PC-9 (cell line): ENCODE results near the gene DNAH2. TPM values are rescaled to one million over a fixed set of nuclear protein-coding genes. Genes with fewer than 3 reads are reported as not detected.

Source experiments
- BruUV-seq: library from RNA; stranded (reverse); fragments of 400-500 nt; replicated peaks from 2 replicates; lab custom pipeline; 2021; lab: Mats Ljungman, UMichigan
- CTCF ChIA-PET: fragments of 300-600 bp; sonication (Branson Sonifier 250); formaldehyde crosslinking; loops from one replicate; lab custom pipeline; 2022; ENCODE audit warnings: antibody characterized with exemption; lab: Charles Lee
- POLR2A ChIA-PET: fragments of 300-600 bp; sonication (Branson Sonifier 250); formaldehyde crosslinking; loops from one replicate; lab custom pipeline; 2022; ENCODE audit warnings: antibody characterized with exemption; ENCODE audit not compliant: unreplicated experiment; lab: Charles Lee
- DNase-seq, 2 experiments: peaks; one replicate each; pipeline versions ENCODE4 v3.0.0 to v3.0.0-alpha.2; 2015 to 2022; ENCODE audit warnings: mixed read lengths in 1 of 2
- H2AFZ ChIP-seq: fragments of 200-600 bp; sonication (generic); 2 replicates; pipeline ENCODE4 v1.8.1; 2017; ENCODE audit warnings: antibody characterized with exemption
- H3F3A ChIP-seq: fragments of 200-600 bp; sonication (generic); 2 replicates; pipeline ENCODE4 v1.8.1; 2017; ENCODE audit warnings: antibody characterized with exemption, mild to moderate bottlenecking, low read depth; ENCODE audit not compliant: insufficient read depth
- H3K27ac ChIP-seq: fragments of 200-600 bp; sonication (generic); 2 replicates; pipeline ENCODE4 v1.6.1; 2016; ENCODE audit warnings: mixed run types
- H3K27me3 ChIP-seq: fragments of 200-600 bp; sonication (generic); 2 replicates; pipeline ENCODE4 v1.6.1; 2016; ENCODE audit warnings: low read depth, mixed run types; ENCODE audit not compliant: insufficient read depth
- H3K36me3 ChIP-seq: fragments of 200-600 bp; sonication (generic); 2 replicates; pipeline ENCODE4 v1.6.1; 2016; ENCODE audit warnings: low read depth, mixed run types
- H3K4me1 ChIP-seq: fragments of 200-600 bp; sonication (generic); replicated peaks from 2 replicates; pipeline ENCODE4 v1.6.1; 2016; ENCODE audit warnings: mixed run types; ENCODE audit not compliant: insufficient read depth
- H3K4me2 ChIP-seq: fragments of 200-600 bp; sonication (generic); 2 replicates; pipeline ENCODE4 v1.6.1; 2017; ENCODE audit warnings: mixed run types
- H3K4me3 ChIP-seq: fragments of 200-600 bp; sonication (generic); 2 replicates; pipeline ENCODE4 v1.6.1; 2016; ENCODE audit warnings: mixed run types
- H3K79me2 ChIP-seq: fragments of 200-600 bp; sonication (generic); 2 replicates; pipeline ENCODE4 v1.6.1; 2017; ENCODE audit warnings: low read depth, mixed run types
- H3K9me2 ChIP-seq: fragments of 200-600 bp; sonication (generic); 2 replicates; pipeline ENCODE4 v1.8.1; 2017; ENCODE audit warnings: mild to moderate bottlenecking; ENCODE audit not compliant: insufficient read depth
- H3K9me3 ChIP-seq: fragments of 200-600 bp; sonication (generic); 2 replicates; pipeline ENCODE4 v1.8.1; 2016; ENCODE audit warnings: low read depth; ENCODE audit not compliant: insufficient read depth
- H4K20me1 ChIP-seq: fragments of 200-600 bp; sonication (generic); 2 replicates; pipeline ENCODE4 v1.8.1; 2017; ENCODE audit not compliant: insufficient read depth
- EZH2 ChIP-seq: fragments of 200-600 bp; sonication (generic); IDR thresholded peaks from 2 replicates; pipeline ENCODE4 v1.8.0; 2017; ENCODE audit warnings: antibody characterized with exemption, low read depth
- intact Hi-C: fragments of 100-400 bp; cut with micrococcal nuclease; formaldehyde crosslinking; loops from one replicate; pipeline ENCODE4 v1.10.0; 2022; ENCODE audit not compliant: unreplicated experiment
- total RNA-seq: library from RNA; stranded (reverse); gene quantifications from 2 replicates; pipeline ENCODE4 v1.2.3, GENCODE V29; 2021
- TF ChIP-seq, protein P1 (sequence below): fragments of 200-600 bp; sonication (generic); conservative IDR thresholded peaks from 2 replicates; pipeline ENCODE4 v1.6.1; 2017; ENCODE audit warnings: mixed run types, antibody characterized with exemption, mild to moderate bottlenecking, moderate library complexity

Gene DNAH2
- total RNA-seq, 1 experiment from 2014 or later: 10.6 TPM

DNA sequence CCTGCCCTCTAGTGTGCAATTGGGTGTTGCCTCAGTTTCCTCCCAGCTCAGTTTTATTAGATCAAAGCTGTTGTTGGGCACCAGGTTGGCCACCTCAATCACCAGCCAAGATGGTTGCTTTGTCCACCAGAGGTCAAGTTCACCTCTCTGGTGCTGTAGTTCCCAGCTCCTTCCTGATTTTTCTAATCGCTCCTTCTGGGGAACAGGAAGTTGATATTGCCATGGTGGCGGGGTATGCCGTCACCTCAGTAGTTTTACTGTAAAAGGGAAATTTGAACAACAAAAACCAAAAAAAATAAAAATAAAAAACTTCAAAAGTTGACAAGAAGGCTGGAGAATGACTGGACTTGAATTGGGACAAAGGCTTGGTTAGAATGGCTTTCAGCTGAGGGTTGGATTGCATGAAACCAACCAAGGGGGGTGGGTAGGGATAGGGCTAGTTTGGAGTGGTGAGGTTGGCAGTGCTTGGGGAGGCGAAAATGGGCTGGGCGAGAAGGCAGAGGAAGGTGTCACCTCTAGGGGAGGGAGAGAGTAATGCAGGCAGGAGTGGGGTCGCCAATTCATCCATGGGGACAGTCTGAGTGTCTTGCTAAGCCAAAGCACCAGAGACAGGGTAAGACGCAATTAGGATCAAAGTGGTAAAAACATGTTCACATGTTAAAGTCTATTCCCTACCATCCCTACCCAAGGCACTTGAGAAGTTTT is 6.3 kb upstream of the DNAH2 start:
- no peak for DNase-seq
- Histone ChIP-seq H2AFZ (no peak overlapping the region), H3K9me3 (no peaks in the 10 kb centered on the region), H4K20me1 (no peaks in the 10 kb centered on the region), H3K4me3 (no peak overlapping the region), H3K27ac (no peak overlapping the region), H3F3A (no peaks in the 10 kb centered on the region), H3K36me3 (no peaks in the 10 kb centered on the region), H3K27me3 (no peaks in the 10 kb centered on the region), H3K4me2 (no peak overlapping the region), H3K4me1 (peaks cover 3% of the 10 kb centered on the region), H3K79me2 (no peaks in the 10 kb centered on the region), H3K9me2 (no peaks in the 10 kb centered on the region)
- ChIA-PET CTCF (interaction anchor here (0.7 kb wide), 1 partner anchor 349 kb away, joined by 3 read pairs; no protein-coding TSS in a partner anchor), POLR2A (interaction anchor here (0.6 kb wide), 1 partner anchor 131 kb away, joined by 3 read pairs; no protein-coding TSS in a partner anchor)
- no TSS peak for BruUV-seq
- TF ChIP-seq EZH2: no peak
- TF ChIP-seq, protein P1, sequence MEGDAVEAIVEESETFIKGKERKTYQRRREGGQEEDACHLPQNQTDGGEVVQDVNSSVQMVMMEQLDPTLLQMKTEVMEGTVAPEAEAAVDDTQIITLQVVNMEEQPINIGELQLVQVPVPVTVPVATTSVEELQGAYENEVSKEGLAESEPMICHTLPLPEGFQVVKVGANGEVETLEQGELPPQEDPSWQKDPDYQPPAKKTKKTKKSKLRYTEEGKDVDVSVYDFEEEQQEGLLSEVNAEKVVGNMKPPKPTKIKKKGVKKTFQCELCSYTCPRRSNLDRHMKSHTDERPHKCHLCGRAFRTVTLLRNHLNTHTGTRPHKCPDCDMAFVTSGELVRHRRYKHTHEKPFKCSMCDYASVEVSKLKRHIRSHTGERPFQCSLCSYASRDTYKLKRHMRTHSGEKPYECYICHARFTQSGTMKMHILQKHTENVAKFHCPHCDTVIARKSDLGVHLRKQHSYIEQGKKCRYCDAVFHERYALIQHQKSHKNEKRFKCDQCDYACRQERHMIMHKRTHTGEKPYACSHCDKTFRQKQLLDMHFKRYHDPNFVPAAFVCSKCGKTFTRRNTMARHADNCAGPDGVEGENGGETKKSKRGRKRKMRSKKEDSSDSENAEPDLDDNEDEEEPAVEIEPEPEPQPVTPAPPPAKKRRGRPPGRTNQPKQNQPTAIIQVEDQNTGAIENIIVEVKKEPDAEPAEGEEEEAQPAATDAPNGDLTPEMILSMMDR: 0 out of 2 replicates have a peak, but pooled peaks have one; percentile 13
- intact Hi-C loops: no loop called here

DNA sequence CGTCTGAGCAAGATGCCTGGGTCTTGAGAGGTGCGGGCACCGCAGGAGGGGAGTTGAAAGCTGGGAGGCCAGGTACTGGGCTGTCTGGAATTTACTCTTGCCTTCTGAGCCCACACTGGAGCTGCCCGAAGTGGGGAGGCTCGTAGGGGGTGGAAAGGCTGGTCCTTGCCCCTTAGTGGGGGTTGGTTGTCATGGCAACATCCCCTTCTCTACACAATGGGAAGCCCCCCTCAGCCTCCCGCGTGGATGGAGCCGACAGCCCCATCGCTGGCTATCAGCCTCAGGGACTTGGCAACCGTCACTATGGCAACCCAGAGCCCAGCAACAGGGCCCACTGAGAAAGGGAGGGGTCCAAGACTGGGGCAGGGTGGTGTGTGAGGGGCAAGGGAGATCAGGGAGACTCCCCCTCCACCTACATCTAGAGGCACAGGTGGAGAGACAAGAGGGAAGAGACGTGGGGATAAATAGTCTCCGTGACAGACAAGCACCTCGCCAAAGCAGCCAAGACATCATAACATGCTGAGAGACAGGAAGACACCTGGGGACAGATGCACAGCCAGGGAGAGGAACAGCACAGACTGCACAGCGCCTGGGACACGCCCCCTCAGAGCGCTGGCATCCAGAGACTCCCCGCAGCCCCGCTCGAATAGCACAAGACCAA is 5.3 kb upstream of the DNAH2 start:
- intact Hi-C loops: no loop called here
- CTCF ChIA-PET: interaction anchor here (0.7 kb wide), 2 partner anchors 348 to 387 kb away, joined by 3 read pairs; no protein-coding TSS in a partner anchor
- TF ChIP-seq, protein P1: no peak
- no peak for TF ChIP-seq EZH2

GRCh38 chr17:7713782-7714181 is 3.8 kb upstream of the DNAH2 start:
- no peak overlapping the region for H3K4me2 ChIP-seq
- ChIA-PET POLR2A (interaction anchor here (0.7 kb wide), 1 partner anchor 357 kb away, joined by 6 read pairs; no protein-coding TSS in a partner anchor), CTCF (interaction anchor here (1.2 kb wide), 1 partner anchor 26 kb away, joined by 3 read pairs; the partner anchor contains the start of gene TP53)
- H3K4me1 ChIP-seq: peaks cover 7% of the 10 kb centered on the region
- no peaks in the 10 kb centered on the region for H3K27me3 ChIP-seq
- no peak overlapping the region for H2AFZ ChIP-seq
- H3K9me3 ChIP-seq: no peaks in the 10 kb centered on the region
- H3K27ac ChIP-seq: no peak overlapping the region
- H3F3A ChIP-seq: peaks cover 2% of the 10 kb centered on the region; the same call in 1 of the 2 replicates
- DNase-seq: no peak
- TF ChIP-seq EZH2: no peak
- TF ChIP-seq, protein P1: no peak
- no peaks in the 10 kb centered on the region for H3K79me2 ChIP-seq
- no peaks in the 10 kb centered on the region for H3K9me2 ChIP-seq
- H3K36me3 ChIP-seq: no peaks in the 10 kb centered on the region
- intact Hi-C loops: no loop called here
- BruUV-seq: no TSS peak
- no peaks in the 10 kb centered on the region for H4K20me1 ChIP-seq
- no peak overlapping the region for H3K4me3 ChIP-seq

More for the DNA sequence above, 5.3 kb upstream of the DNAH2 start:
- Histone ChIP-seq H3K4me2 (no peak overlapping the region), H3F3A (no peaks in the 10 kb centered on the region), H3K9me3 (no peaks in the 10 kb centered on the region), H3K4me1 (peaks cover 7% of the 10 kb centered on the region), H3K9me2 (no peaks in the 10 kb centered on the region), H3K4me3 (no peak overlapping the region), H3K27ac (no peak overlapping the region), H3K79me2 (no peaks in the 10 kb centered on the region), H4K20me1 (no peaks in the 10 kb centered on the region), H3K27me3 (no peaks in the 10 kb centered on the region), H2AFZ (no peak overlapping the region), H3K36me3 (no peaks in the 10 kb centered on the region)
- no peak for DNase-seq
- POLR2A ChIA-PET: no interaction called here
- BruUV-seq: no TSS peak
